ENCODE results near the gene DNLZ.
"Not testable (repeated sequence)": the region's sequence is repeated elsewhere in the genome, so short reads cannot be mapped to it uniquely, and the experiment has no call there.

The DNLZ gene

DNA sequence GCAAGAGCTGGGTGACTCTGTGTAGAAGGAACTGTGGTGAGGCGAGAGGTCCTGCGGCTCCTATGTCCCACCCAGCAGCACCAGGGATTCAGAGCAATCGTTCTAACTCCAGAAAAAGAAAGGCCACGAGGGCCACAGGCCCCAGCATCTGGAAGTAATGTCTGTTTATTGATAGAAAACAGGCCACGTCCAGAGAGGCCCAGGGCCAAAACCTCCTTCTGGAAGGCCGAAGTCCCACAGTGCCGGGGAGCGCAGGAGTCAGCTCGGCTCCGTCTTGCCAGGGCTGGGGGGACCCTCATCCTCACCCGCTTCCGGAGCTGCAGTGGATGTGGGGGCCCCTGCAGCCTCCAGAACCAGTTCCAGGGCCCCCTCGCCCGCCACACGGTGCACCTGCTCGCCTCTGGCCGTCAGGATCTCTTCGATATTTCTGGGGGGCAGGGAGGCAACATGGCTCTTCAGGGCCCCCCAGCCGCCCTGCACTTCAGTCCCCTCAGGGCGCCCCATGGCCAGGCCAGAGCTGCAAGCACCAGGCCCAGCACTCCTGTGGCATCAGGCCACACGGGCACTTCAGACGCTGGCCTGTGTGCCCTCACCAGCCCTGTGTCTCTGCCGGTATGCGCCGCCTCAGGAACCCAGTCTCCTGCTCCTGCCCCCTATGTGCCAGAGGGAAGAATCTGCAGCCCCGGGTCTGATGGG, 1.6 kb downstream of the DNLZ start:
- H3K4me3 ChIP-seq (ENCODE audit: low read depth, low read length): no peak overlapping the region

DNA sequence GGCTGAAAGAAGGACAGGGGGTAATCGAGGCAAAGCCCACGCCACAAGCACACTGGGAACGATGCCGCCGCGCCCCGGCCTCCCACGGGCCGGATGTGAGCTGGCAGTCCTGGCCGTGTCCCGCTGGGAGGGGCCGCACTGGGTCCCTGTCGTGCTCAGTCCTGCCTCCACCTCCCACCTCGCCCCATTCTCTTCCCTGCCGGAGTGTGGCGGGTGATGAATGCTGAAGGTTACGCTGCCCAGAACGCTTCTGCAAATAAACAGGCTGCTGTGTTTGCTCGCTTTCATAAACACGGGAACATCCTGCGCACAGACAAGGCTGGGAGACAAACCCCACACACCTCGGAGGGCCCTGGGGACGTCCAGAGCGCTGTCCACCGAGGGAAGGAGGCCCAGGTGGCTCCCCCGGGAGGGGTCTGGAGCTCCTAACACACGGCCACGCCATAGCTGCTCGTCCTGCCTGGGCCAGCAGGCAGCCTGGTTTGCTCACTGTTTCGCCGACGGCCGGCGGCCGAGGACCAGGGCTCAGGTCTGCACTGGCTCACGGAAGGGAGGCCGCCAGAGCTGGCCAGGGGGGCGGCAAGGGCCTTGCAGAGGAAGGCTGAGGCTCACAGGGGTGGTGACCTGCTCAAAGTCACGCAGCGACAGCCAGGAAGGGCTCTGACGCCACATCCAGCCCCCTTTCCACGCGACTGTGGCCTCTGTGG, 2.3 kb downstream of the DNLZ start:
- H3K4me3 ChIP-seq (ENCODE audit: low read depth, low read length): no peak overlapping the region

DNA sequence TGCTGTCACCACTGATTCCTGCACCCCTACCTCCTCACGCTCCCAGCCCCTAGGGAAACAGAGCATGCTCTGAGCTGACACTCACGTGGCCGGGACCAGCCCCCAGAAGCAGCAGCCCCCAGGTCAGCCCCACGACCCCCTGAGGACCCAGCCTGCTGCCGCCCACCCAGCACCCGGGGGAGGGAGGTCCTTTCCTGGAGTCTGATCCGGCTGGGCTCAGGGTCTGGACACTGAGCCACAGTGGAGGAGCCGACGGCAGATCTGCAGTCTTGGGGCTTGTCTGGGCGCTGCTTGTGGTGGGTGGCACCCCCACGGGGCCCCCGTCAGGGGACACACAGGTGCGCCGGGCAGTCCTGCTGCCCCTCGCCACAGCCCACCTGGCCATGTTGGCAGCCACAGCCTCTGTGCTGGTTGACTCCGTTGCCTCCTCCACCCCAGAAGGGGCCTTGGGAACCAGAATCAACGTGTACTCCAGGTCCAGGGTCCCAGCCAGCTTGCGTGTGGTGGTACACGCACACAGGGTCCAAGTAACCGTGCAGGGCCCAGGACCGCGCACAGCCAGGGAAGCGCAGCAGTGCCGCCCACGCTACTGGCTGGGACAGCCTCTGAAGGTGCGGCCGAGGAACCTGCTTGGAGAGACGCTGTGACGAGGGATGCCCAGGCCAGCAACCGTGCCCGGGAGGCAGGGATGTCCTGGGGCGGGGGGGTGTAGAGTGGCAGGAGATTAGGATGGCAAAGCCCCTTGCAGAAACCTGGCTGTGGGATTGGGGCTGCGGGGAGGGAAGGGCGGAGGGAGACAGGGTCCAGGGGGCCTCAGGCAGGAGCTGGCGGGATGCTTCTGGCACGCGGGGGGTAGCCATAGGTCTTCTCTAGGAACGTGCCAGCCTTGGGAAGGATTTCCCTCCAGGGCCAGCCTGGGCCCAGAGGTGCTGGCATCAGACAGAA, 3.5 kb downstream of the DNLZ start:
- no peak overlapping the region for H3K4me3 ChIP-seq (ENCODE audit: low read depth, low read length)

DNA sequence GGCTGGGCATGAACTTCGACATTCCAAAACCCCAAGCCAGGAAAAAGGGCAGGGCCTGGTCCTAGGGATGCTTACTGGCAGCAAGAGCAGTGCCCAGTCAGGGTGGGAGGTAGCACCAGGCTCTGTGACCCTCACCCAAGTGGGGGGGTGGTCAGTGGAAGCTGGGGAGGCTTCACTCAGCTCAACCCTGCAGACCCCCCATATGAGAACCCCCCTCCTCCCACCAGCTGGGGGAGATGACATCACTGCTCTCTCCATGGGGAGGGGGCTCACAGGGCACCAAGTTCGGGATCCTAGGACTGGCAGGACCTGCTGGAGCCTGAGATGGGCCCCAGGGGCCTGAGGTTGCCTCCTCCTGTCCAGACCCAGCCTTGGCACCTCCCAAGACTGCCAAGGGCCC, 4.7 kb downstream of the DNLZ start:
- no peak overlapping the region for H3K4me3 ChIP-seq (ENCODE audit: low read depth, low read length)

DNA sequence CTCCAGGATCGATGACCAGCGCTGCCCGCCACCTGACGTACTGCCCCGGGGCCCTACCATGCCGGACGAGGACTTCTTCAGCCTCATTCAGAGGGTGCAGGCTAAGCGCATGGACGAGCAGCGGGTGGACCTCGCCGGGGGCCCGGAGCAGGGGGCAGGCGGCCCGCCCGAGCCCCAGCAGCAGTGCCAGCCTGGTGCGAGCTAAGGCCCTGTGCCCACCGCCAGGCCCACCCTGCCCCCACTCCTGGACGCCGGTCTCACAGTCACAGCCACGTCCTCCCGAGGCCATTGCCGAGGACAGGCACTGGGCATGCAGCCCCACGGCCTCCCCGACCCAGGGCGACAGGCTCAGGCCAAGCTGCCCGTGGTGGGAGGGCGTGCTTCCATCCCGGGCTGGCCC, 5.5 kb downstream of the DNLZ start:
- H3K4me3 ChIP-seq (ENCODE audit: low read depth, low read length): no peak overlapping the region

DNA sequence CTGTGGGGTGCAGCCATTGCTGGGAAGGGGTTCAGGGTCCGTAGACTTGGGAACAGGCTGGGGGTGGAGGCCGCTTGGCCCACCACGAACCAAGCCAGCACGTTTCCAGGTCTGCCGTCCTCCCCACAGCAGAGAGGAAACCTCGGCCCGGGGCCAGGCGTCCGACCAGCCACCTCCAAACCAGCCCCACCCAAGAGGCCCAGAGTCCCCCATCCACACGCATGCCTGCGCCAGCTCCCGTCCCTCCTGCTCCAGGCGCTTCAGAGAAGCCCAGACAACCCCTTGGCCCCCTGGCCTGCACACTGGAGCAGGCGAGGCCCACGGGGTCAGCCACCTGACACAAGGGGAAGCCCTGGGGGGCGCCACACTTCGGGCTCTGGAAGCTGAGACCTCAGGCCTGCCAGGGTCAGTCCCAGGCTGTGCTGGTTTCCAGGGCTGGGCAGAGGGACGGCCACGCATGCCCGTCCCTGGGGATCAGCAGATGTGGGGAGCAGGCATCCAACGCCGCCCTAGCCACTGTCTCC, 6.3 kb downstream of the DNLZ start:
- no peak overlapping the region for H3K4me3 ChIP-seq (ENCODE audit: low read depth, low read length)

DNA sequence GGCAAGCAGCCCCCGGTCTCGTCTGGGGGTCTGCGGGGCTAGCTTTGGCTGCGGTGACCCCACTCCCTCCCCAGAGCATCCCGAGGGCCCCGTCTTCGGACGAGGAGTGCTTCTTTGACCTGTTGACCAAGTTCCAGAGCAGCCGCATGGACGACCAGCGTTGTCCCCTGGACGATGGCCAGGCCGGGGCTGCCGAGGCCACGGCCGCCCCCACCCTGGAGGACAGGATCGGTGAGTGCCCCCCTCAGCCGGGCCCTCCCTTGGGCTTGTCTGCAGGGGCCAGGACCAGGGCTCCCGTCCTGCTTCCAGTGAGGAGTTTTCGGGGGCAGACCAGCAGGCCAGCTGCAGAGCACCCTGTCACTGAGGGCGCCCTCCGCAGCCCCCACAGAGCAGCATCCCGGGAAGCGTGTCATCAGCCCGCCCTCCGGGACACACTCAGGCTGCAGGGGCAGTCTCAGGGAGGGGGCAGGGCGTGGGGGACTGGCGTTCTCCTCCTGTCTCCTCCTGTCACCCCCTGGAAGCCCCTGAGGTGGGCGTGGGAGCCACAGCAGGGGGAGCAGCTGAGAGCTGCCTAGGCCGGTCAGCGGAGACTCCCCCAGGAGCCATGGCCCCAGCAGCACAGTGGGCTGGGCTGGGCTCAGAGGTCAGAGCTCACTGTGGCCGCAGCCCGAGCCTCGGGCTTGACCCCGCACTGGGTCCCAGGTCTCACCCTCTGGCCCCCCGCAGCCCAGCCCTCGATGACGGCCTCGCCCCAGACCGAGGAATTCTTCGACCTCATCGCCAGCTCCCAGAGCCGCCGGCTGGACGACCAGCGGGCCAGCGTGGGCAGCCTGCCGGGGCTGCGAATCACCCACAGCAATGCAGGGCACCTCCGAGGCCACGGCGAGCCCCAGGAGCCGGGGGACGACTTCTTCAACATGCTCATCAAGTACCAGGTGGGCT, 7.7 kb downstream of the DNLZ start:
- no peak overlapping the region for H3K4me3 ChIP-seq (ENCODE audit: low read depth, low read length)

DNA sequence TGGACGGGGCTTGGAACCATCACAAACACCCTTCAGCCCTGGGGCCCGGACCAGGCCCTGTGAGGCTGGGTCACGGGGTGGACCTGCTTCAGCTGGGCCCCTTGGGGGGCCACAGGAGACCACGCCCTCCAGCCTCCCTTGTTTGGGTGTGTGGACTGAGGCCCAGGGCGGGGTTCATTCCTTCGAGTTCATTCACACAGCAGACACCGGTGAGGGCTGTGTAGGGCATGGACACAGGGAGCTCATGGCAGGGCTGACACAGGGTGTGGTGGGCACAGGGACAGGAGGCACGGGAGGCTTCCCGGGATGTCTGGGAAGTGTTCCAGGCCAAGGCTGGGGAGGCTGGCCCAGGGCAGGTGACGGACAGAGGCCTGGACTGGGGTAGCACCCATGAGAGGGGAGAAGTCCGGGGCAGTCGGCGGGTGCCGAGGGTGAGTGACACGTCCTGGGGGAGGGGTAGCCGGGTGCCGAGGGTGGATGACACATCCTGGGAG, 8.9 kb downstream of the DNLZ start:
- H3K4me3 ChIP-seq (ENCODE audit: low read depth, low read length): no peak overlapping the region

DNA sequence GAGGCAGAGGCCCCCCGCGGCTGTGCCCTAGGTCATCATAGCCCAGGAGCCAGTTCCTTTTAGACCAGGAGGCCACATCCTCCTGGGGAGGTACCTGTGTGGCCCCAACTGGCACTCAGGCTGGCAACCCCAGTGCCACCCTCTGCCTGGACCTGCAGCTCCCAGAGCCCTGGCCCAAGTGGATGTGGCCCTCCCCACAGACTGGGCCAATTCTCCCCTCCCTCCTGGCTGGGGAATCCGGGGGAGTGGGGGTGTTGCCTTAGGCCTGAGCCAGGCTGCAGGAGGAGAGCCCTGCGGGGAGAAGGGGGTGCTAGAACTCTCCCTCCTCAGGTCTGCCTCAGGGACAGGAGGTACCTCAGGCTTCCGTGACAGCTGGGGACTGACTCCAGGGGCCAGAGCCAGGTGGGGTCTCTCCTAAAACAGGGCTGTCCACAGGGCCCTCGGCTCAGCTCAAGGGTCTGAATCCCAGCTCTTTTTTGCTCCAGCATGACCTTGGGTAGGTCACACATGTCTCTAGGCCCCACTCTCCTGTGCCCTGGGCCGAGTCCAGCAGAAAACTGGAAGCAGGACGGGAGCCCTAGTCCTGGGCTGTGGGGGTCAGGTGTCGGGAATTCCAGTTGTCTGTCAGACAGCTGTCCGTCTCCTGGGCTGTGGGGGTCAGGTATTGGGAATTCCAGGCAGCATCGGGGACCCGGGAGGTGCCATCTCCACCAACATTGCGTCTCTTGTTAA, 9.6 kb downstream of the DNLZ start:
- no peak overlapping the region for H3K4me3 ChIP-seq (ENCODE audit: low read depth, low read length)

DNA sequence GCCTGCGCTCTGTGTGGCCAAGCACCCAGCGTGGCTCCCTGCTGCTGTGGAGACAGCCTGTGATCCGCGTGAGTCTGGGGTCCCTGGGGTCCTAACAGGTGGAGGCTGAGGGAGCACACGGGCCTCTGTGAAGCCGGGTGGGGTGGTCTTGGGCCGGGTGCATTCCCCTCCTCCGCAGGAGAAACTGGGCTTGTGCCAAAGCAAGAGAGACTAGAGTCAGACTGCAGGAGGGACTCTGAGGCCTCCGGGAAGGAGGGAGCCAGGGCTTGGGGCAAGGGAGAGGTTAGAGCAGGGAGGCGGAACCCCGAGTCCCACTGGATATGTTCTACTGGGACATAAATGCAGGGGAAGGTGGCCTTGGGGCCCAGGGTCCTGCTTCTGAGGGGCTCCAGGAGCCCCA, 10.5 kb downstream of the DNLZ start:
- H3K4me3 ChIP-seq (ENCODE audit: low read depth, low read length): no peak overlapping the region

DNA sequence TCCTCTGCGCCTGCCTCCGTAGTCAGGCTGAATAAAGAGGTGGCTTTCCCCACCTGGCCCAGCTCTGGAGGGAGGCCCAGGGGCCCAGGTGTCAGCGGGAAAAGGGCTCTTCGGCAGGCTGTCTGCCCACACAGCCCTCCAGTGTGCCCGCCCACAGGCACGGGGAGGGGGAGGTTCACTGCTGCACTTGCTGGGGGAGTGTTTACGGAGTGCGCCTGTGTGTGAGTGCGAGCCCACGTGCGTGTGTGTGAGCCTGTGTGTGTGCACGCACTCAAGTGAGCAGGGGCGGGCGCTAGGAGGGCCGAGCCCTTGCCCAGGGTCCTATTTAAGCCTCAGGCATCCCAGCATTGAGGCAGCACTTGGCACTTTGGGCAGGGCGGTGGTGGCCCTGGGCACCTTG, 10.9 kb downstream of the DNLZ start:
- H3K4me3 ChIP-seq (ENCODE audit: low read depth, low read length): no peak overlapping the region

DNA sequence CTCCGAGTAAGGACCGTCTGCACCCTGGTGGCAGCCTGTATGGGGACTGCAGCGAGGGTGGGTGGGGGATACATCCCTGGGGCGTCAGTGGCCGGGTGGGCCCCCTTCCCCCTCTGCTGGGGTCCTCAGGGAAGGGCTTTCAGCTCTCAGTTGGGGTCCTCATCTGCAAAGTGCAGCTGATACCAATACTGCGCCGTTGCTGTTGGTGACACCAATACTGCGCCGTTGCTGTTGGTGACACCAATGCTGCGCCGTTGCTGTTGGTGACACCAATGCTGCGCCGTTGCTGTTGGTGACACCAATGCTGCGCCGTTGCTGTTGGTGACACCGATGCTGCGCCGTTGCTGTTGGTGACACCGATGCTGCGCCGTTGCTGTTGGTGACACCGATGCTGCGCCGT, 11.7 kb downstream of the DNLZ start:
- not testable (repeated sequence) for H3K4me3 ChIP-seq (ENCODE audit: low read depth, low read length)

DNA sequence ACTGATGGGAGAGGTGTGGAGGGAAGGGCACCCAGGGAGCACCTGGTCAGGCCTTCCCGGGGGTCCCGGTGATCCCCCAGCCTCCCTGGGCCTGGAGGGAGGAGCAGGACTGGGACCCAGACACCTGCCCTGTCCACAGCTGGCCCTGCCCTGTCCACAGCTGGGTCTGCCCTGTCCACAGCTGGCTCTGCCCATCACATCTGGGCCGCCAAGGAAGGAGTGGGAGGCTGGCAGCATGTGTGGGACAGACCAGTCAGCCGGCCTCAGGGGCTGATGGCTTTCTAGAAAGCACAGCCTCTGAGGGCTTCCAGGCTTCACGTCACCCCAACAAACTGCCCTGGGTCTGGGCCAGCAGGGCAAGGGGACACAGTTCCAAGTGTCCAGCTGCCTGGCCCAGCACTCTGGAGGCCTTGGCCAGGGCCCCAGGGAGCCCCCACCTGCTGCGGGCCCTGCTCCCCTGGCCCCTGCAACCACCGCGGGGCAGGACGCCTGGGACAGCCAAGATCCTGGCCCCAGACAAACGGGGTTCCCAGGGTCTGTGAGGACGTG, 12.2 kb downstream of the DNLZ start:
- no peak overlapping the region for H3K4me3 ChIP-seq (ENCODE audit: low read depth, low read length)

DNA sequence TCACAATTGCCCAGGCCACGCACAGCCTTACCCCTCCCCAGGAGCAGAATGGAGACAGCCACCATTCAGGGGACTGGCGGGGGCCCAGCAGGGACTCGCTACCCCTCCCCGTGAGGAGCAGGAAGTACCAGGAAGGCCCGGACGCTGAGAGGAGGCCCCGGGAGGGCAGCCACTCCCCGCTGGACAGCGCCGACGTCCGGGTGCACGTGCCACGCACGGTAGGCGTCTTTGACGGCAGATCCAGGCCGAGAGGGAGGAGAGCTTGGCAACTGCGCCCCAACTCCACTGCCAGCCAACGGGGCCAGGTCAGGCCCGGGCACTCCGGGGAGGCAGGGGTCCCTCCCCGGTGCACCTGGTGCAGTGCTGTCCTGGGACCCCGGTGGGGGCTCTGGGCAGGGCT, 14.0 kb downstream of the DNLZ start:
- H3K4me3 ChIP-seq (ENCODE audit: low read depth, low read length): no peak overlapping the region

DNA sequence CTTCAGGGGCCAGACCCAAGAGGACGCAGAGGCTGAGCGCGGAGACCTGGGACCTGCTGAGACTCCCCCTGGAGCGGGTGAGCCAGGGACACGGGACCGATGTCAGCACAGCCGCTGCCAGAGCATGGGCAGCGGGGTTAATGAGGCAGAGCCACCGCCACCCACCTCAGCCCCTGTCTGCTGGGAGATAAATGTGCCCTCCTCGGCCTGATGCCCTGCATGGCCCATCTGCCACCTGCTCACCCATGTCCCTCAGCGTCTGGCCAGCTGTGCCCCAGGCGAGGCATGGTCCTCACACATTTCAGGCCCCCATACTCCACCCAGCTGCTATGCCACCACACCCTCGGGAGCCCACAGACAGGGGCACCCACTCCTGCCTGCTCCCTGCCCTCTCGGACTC, 14.9 kb downstream of the DNLZ start:
- no peak overlapping the region for H3K4me3 ChIP-seq (ENCODE audit: low read depth, low read length)

DNA sequence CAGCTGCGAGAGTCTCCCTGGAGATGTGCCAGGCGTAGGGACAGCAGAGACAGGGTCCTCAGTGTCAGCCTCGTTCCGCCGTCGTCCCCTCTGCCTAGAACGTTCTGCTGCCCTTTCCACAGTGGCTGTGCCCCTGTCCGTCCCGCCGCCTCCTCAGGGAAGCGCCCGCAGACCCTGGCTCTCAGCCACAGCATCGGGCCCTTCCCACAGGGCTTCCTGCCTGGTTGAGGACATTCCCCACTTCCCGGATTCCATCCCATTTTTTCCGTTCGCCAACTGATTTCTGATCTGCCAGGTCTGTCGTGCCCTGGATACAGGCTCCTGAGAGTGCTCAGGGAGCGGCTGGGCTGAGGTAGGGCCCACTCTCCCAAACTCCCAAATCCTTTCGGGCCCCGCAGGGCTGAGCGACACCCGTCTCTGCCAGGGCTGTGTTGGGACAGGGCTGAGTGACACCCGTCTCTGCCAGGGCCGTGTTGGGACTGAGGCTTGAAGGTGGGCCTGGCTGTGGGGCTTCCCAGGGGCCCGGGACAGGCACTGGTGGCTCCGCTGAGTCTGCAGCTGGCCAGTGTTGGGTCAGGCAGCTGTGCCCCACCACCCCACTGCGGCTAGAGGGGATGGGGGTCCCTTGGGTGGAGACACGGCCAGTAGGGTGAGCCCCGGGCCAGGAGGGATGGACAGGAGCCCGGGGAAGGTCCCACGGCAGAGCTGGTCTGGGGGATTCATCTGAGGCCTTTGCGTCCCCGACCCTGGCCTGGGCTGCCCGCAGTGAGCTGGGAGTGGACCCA, 15.9 kb downstream of the DNLZ start:
- no peak overlapping the region for H3K4me3 ChIP-seq (ENCODE audit: low read depth, low read length)

DNA sequence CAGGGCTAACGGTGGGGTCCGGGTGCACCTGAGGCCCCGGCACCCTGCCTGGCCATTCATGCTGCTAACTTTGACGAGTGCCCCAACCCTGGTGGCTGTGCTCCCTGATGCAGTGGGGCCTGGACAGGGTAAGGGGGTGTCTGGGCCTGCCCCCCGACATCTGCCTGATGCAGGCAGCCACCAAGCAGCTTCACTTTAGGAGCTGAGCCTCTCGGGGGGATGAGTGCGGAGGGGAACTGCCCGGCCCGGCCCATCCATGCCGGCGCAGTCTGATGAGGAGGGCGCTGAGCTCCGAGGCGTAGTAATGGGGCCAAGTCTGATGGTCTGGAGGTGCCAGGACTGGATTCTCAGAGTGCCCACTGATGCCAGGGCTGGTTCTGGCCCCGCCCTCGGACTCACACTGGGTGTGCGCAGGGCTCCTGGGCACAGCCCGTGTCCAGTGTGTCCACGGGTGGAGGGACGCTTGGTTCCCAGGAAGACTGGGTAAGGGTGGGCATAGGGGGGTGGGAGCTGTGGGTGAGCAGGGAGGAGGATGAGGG, 16.5 kb downstream of the DNLZ start:
- no peak overlapping the region for H3K4me3 ChIP-seq (ENCODE audit: low read depth, low read length)

DNA sequence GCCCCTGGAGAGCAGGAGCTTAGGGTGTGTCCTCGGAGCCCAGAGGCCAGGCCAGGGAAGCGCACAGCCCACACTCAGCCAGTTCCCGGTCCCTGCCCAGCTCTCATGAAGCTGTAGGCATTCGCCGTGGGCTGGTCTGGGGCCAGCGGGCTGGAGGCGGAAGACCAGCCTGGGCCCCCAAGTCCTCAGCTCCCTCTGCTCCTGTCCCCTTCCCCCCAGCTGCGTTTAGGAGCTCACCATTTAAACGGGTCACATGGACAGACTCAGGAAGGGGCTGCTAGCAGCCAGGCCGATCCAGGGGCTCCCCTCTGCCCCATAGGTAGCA, 17.4 kb downstream of the DNLZ start:
- no peak overlapping the region for H3K4me3 ChIP-seq (ENCODE audit: low read depth, low read length)
